ENCODE results near the gene DCTN5. TPM values are rescaled to one million over a fixed set of nuclear protein-coding genes. Genes with fewer than 3 reads are reported as not detected.

DCTN5 gene
- total and polyA plus RNA-seq, 5 experiments from 2014 or later: 43.8 to 68.8 (median 64.9) TPM

DNA sequence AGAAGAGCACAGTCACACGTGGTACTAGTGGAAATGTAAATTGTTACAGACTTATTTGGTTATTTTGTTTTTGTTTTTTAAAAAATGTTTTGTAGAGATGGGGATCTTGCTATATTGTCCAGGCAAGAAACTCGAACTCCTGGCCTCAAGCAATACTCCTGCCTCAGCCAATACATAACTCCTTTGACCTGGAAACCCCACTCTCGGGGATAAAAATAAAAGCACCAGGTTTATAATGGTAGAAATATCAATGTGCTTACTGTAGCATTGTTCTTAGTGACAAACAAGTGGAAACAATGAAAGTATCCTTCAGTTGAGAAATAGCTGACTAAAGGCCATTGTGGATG, 83.5 kb downstream of the DCTN5 start:
- H3K9me3 Mint-ChIP-seq: peaks cover 0 to 29% (median 10%) of the 10 kb centered on the region in 9 donors
- H3K4me1 Mint-ChIP-seq: peaks cover 2 to 6% (median 4%) of the 10 kb centered on the region in 4 donors
- no peak overlapping the region for H3K4me3 Mint-ChIP-seq
- H3K36me3 Mint-ChIP-seq: peaks cover 4 to 12% (median 4%) of the 10 kb centered on the region in 3 donors
- ATAC-seq (no peak), DNase-seq (no peak)
- no peak overlapping the region for H3K27ac Mint-ChIP-seq
- peaks cover 14 to 33% (median 22%) of the 10 kb centered on the region in 5 donors for H3K27me3 Mint-ChIP-seq
- POLR2A ChIA-PET: no interaction called here

- peaks cover 4 to 8% (median 4%) of the 10 kb centered on the region in 3 donors for H3K36me3 Mint-ChIP-seq
- POLR2A ChIA-PET: no interaction called here
Measured at GRCh38 chr16:23726710-23727109, 85.4 kb downstream of the DCTN5 start.

More at GRCh38 chr16:23726710-23727109, 85.4 kb downstream of the DCTN5 start:
- H3K9me3 Mint-ChIP-seq: peaks cover 0 to 18% (median 9%) of the 10 kb centered on the region in 9 donors
- H3K27me3 Mint-ChIP-seq: peaks cover 15 to 37% (median 21%) of the 10 kb centered on the region in 5 donors
- H3K27ac Mint-ChIP-seq: no peak overlapping the region
- H3K4me3 Mint-ChIP-seq: no peak overlapping the region
- no peak for ATAC-seq
- peaks cover 2 to 6% (median 4%) of the 10 kb centered on the region in 4 donors for H3K4me1 Mint-ChIP-seq
- DNase-seq: no peak

Other genes with a start within 250 kb of the DCTN5 start
- 10 to 100 TPM; 23.3 to 26.2 TPM for gene COG7, start 188.3 kb upstream of the DCTN5 start, total RNA-seq
- gene COG7, start 188.3 kb upstream of the DCTN5 start, polyA plus RNA-seq: 10 to 100 TPM in 1 of 3 donors, 1 to 10 TPM in 2; 8.4 to 10.9 (median 9.2) TPM
- 10 to 100 TPM; 87.5 to 94.6 TPM for gene GGA2, start 131.0 kb upstream of the DCTN5 start, total RNA-seq
- 10 to 100 TPM; 37.7 to 56.7 (median 39.4) TPM for gene GGA2, start 131.0 kb upstream of the DCTN5 start, polyA plus RNA-seq
- gene EARS2, start 84.1 kb upstream of the DCTN5 start, total RNA-seq: 10 to 100 TPM; 16.9 to 18.1 TPM
- gene EARS2, start 84.1 kb upstream of the DCTN5 start, polyA plus RNA-seq: 10 to 100 TPM; 14.1 to 19.9 (median 18.3) TPM
- gene UBFD1, start 83.7 kb upstream of the DCTN5 start, total RNA-seq: 10 to 100 TPM; 52.5 to 58.7 TPM
- gene UBFD1, start 83.7 kb upstream of the DCTN5 start, polyA plus RNA-seq: 10 to 100 TPM; 12.2 to 15.4 (median 12.6) TPM
- gene NDUFAB1, start 45.1 kb upstream of the DCTN5 start, total RNA-seq: 10 to 100 TPM; 36.8 to 42.9 TPM
- gene NDUFAB1, start 45.1 kb upstream of the DCTN5 start, polyA plus RNA-seq: 100 to 1,000 TPM; 182 to 220 (median 206) TPM
- gene PALB2, start 156 bp upstream of the DCTN5 start, total RNA-seq: 10 to 100 TPM; 14.6 to 19.0 TPM
- gene PALB2, start 156 bp upstream of the DCTN5 start, polyA plus RNA-seq: 1 to 10 TPM; 3.4 to 9.7 (median 9.5) TPM
- 1 to 10 TPM; 2.5 to 3.2 TPM for gene PLK1, start 37.4 kb downstream of the DCTN5 start, total RNA-seq
- gene PLK1, start 37.4 kb downstream of the DCTN5 start, polyA plus RNA-seq: not detected
- gene ERN2, start 71.8 kb downstream of the DCTN5 start, total RNA-seq: not detected
- not detected for gene ERN2, start 71.8 kb downstream of the DCTN5 start, polyA plus RNA-seq
- gene CHP2, start 113.6 kb downstream of the DCTN5 start, total RNA-seq: not detected
- gene CHP2, start 113.6 kb downstream of the DCTN5 start, polyA plus RNA-seq: not detected
- 100 to 1,000 TPM; 123 to 129 TPM for gene PRKCB, start 194.5 kb downstream of the DCTN5 start, total RNA-seq
- gene PRKCB, start 194.5 kb downstream of the DCTN5 start, polyA plus RNA-seq: 100 to 1,000 TPM in 2 of 3 donors, 10 to 100 TPM in 1; 57.2 to 142 (median 107) TPM

Measured in naive thymus-derived CD8-positive, alpha-beta T cell (primary cell).